GM12873 (cell line): Measurements from ENCODE around the gene ADGRV1.

ENCODE experiments used
- CTCF ChIP-seq: IDR thresholded peaks from 2 replicates; pipeline ENCODE4 v1.5.1; 2012; ENCODE audit warnings: low read depth, mild to moderate bottlenecking, moderate library complexity, low read length, control low read depth; ENCODE audit not compliant: insufficient read depth; ENCODE audit errors: missing control alignments

ADGRV1 gene

GRCh38 chr5:91137647-91138046, 579.0 kb downstream of the ADGRV1 start:
- TF ChIP-seq CTCF: no peak

- no peak for TF ChIP-seq CTCF
These were observed 581.1 kb downstream of the ADGRV1 start for GRCh38 chr5:91139572-91140200.

GRCh38 chr5:91140657-91141056, 582.1 kb downstream of the ADGRV1 start:
- no peak for TF ChIP-seq CTCF

- no peak for TF ChIP-seq CTCF
These were observed 583.0 kb downstream of the ADGRV1 start for GRCh38 chr5:91141642-91142041.

GRCh38 chr5:91142386-91142785, 583.8 kb downstream of the ADGRV1 start:
- TF ChIP-seq CTCF: no peak

- TF ChIP-seq CTCF: no peak
These were observed 584.2 kb downstream of the ADGRV1 start for GRCh38 chr5:91142819-91143218.

GRCh38 chr5:91143840-91144239, 585.2 kb downstream of the ADGRV1 start:
- TF ChIP-seq CTCF: no peak
